Stimulated activated CD4-positive, alpha-beta T cell treated with anti-CD3 and anti-CD28 coated beads, Interleukin-2, amount 100 ng/mL, for 4 hours (primary cell): ENCODE measurements around the gene GTF3C4.
"Not testable (repeated sequence)": the region's sequence is repeated elsewhere in the genome, so short reads cannot be mapped to it uniquely, and the experiment has no call there.

Source experiments
- DNase-seq: peaks from one replicate; pipeline ENCODE4 v3.0.0-alpha.2; 2020; ENCODE audit warnings: low read depth

GTF3C4 gene

GRCh38 chr9:132699956-132700355 lies 29.7 kb downstream of the GTF3C4 start:
- DNase-seq = no peak

- no peak for DNase-seq
Observed at GRCh38 chr9:132702254-132702653, 32.0 kb downstream of the GTF3C4 start.

GRCh38 chr9:132703336-132703735 lies 33.1 kb downstream of the GTF3C4 start:
- no peak for DNase-seq

GRCh38 chr9:132708239-132708638 lies 38.0 kb downstream of the GTF3C4 start:
- DNase-seq = no peak

- no peak for DNase-seq
Observed at GRCh38 chr9:132708769-132709430, 38.6 kb downstream of the GTF3C4 start.

- no peak for DNase-seq
Observed at GRCh38 chr9:132710333-132710732, 40.1 kb downstream of the GTF3C4 start.

- DNase-seq = not testable (repeated sequence)
Observed at GRCh38 chr9:132711152-132711551, 40.9 kb downstream of the GTF3C4 start.

DNA sequence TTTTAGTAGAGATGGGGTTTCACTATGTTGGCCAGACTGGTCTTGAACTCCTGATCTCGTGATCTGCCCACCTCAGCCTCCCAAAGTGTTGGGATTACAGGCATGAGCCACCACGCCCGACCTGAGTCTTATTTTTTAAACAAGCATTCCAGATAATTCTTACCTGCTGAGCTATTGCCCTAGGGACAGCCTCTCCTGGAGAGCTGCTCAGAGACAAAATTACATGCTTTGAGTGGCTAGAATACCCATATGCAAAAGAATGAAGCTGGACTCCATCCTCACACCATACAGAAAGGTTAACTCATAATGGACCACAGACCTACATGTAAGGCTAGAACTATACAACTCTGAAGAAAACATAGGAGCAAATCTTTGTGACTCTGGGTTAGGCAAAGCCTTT lies 41.6 kb downstream of the GTF3C4 start:
- DNase-seq = no peak

DNA sequence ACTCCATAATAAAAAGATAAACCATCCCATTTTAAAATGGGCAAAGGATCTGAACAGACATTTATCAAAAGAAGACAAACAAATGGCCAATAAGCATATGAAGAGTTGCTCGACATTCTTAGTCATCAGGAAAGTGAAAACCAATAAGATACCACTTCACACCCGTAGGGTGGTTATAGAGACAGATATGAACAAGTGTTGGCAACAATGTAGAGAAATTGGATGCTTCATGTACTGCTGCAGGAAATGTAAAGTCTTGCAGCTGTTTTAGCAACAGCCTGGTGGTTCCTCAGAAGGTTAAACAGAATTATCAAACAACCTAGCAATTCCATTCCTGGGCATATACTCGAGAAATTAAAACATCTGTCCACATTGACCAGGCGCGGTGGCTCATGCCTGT lies 42.5 kb downstream of the GTF3C4 start:
- no peak for DNase-seq

DNA sequence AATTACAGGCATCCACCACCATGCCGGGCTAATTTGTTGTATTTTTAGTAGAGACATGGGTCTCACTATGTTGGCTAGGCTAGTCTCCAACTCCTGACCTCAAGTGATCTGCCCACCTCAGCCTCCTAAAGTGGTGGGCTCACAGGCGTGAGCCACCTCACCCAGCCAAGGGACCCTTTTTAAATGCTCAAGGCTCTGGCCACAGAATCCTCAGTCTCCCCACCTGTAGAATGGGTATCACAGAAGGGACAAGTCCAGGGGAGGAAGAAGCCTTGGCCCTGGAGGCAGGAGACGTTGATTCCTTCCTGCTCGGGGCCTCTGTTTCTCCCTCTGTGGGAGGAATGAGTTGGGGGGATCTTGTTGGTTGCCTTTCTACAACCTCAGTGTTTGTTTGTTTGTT lies 45.7 kb downstream of the GTF3C4 start:
- DNase-seq = no peak

GRCh38 chr9:132717326-132717945 lies 47.2 kb downstream of the GTF3C4 start:
- no peak for DNase-seq

GRCh38 chr9:132718381-132718928 lies 48.2 kb downstream of the GTF3C4 start:
- not testable (repeated sequence) for DNase-seq

DNA sequence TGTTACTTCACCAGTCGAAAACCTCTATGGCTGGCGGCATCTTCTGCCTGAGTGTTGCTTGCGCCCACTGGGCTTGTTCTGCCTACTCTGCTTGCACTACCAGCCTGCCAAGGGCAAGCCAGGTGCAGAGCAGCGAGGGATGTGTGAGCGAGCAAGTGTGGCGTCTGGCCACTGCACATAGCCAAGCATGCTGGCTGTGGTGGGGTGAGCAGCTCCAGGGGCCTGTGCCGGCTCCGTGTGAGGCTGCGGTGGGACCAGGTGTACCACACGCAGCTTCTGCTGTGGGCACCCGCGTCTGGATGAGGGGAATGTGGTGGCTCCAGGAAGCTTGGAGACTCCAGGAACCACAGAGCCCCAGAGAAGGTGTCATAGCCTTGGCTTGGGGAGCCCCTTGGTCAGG lies 51.4 kb downstream of the GTF3C4 start:
- no peak for DNase-seq

GRCh38 chr9:132722564-132723065 lies 52.4 kb downstream of the GTF3C4 start:
- DNase-seq = no peak

- DNase-seq = no peak
Observed at GRCh38 chr9:132723809-132724208, 53.5 kb downstream of the GTF3C4 start.

DNA sequence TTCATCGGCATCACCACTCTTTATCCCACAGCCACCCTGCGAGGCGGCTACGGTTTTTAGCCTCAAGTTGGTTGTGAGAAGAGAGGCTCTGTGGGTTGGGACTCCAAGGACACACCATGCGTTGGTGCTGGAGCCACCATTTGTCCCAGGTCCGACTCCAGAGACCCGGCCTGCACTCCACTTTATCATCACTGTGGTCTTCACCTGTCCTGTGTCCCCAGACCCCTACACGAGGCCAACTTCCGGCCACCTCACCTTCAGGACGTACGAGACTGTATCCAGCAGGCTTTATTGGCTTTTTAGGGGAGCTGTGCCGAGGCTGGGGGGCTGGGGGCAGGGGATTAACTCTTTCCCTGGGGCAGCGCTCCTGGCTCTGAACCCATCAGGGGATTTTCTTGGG lies 55.0 kb downstream of the GTF3C4 start:
- no peak for DNase-seq

GRCh38 chr9:132726576-132727130 lies 56.4 kb downstream of the GTF3C4 start:
- DNase-seq = no peak

GRCh38 chr9:132728071-132728470 lies 57.8 kb downstream of the GTF3C4 start:
- no peak for DNase-seq

DNA sequence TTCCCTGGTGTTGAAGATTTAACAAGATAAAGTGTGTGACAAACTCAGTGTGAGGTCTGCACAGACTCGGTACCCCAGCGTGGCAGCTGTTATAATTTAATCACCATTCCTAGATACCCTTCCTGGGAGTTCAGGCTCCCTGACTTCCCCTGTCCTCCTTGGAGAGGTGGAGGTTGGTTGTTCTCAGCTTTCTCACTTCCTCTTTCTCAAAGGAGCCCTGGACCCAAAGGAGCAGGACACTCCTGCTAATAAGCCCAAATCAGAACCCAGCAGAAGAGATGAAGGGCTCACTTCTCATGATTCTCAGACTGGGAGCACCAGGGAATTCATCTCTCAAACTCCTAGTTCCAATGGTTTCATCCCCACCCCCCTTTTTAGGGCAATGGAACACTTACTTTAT lies 58.2 kb downstream of the GTF3C4 start:
- DNase-seq = no peak

- no peak for DNase-seq
Observed at GRCh38 chr9:132729235-132729890, 59.1 kb downstream of the GTF3C4 start.

GRCh38 chr9:132730054-132731033 lies 60.1 kb downstream of the GTF3C4 start:
- DNase-seq = no peak
